ENCODE measurements around the gene PGBD4. TPM values are rescaled to one million over a fixed set of nuclear protein-coding genes. Genes with fewer than 3 reads are reported as not detected.

The PGBD4 gene
- polyA plus RNA-seq, 1 experiment = 0.77 TPM

DNA sequence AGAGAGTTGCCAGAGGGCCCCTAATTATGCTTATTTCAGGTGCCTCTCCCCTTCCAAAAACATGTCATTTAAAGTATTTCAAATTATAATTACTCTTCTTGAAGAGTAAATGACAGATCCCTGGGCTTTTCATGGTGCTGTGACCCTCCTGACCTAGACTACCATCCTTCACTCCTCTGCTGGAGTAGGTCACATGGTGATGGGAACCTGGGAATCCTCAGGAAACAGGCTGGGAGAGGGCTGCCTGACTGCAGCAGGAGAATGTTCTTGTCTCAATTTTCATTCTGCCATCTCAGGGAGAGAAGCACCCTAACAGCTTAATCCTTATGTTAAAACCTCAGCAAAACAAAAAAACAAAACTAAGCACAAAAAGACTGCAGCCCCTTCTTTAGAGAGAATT, 24.6 kb downstream of the PGBD4 start:
- TF ChIP-seq, protein P1, sequence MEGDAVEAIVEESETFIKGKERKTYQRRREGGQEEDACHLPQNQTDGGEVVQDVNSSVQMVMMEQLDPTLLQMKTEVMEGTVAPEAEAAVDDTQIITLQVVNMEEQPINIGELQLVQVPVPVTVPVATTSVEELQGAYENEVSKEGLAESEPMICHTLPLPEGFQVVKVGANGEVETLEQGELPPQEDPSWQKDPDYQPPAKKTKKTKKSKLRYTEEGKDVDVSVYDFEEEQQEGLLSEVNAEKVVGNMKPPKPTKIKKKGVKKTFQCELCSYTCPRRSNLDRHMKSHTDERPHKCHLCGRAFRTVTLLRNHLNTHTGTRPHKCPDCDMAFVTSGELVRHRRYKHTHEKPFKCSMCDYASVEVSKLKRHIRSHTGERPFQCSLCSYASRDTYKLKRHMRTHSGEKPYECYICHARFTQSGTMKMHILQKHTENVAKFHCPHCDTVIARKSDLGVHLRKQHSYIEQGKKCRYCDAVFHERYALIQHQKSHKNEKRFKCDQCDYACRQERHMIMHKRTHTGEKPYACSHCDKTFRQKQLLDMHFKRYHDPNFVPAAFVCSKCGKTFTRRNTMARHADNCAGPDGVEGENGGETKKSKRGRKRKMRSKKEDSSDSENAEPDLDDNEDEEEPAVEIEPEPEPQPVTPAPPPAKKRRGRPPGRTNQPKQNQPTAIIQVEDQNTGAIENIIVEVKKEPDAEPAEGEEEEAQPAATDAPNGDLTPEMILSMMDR (IDR thresholded peaks at IDR 0.05; ENCODE audit: insufficient read depth, low read depth, low read length) = no peak
- H3K36me3 ChIP-seq (ENCODE audit: control insufficient read depth, insufficient read depth, low read length) = no peaks in the 10 kb centered on the region
- POLR2A ChIA-PET = no interaction called here
- H3K4me3 ChIP-seq (ENCODE audit: low read depth, low read length) = no peak overlapping the region
- DNase-seq (ENCODE audit: low read depth) = no peak
- CTCF ChIA-PET = interaction anchor here (0.6 to 2.1 kb wide), 2 partner anchors 159 to 242 kb away, joined by 3 to 4 read pairs; no protein-coding TSS in a partner anchor
- H3K27me3 ChIP-seq (ENCODE audit: control insufficient read depth, insufficient read depth, low read length) = no peaks in the 10 kb centered on the region

DNA sequence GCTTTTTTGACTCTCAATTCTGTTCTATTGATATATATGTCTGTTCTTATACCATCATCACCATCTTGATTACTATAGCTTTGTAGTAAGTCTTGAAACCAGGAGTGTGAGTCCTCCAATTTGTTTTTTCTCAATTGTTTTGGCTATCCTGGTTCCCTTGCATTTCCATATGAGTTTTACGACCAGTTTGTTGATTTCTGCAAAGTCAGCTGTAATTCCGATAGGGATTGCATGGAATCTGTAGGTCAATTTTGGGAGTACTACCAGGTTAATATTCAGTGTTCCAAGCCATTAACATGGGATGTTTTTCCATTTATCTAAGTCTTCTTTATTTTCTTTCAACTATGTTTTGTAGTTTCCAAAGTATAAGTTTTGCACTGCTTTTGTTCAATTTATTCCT, 27.0 kb downstream of the PGBD4 start:
- TF ChIP-seq, protein P1 (IDR thresholded peaks at IDR 0.05; ENCODE audit: insufficient read depth, low read depth, low read length) = no peak
- CTCF ChIA-PET = no interaction called here
- no peak overlapping the region for H3K4me3 ChIP-seq (ENCODE audit: low read depth, low read length)

DNA sequence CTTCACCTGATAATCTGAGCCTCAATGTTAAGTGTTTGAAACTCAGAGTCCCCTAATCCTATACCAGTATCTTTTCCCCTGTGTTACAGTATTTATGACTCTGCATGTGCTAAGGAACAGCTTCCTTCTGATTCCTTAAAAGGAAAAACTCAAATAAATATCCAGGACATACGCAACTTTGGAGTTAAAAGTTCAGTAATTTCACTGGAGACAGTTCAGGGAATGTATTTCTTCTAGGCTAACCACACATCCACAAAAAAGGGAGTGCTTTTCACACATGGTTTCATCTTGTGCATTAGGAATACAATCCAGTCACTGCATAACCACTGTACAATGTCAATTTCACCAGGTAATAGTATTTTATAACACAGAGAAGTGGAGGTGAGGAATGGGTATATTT, 31.0 kb downstream of the PGBD4 start:
- no peak for DNase-seq (ENCODE audit: low read depth)
- TF ChIP-seq, protein P1 (IDR thresholded peaks at IDR 0.05; ENCODE audit: insufficient read depth, low read depth, low read length) = no peak
- ChIA-PET CTCF (interaction anchor here (1.4 kb wide), 1 partner anchor 109 kb away, joined by 3 read pairs; no protein-coding TSS in a partner anchor), POLR2A (no interaction called here)
- no peaks in the 10 kb centered on the region for H3K27me3 ChIP-seq (ENCODE audit: control insufficient read depth, insufficient read depth, low read length)
- H3K36me3 ChIP-seq (ENCODE audit: control insufficient read depth, insufficient read depth, low read length) = no peaks in the 10 kb centered on the region
- H3K4me3 ChIP-seq (ENCODE audit: low read depth, low read length) = no peak overlapping the region

More for the DNA sequence above, 27.0 kb downstream of the PGBD4 start:
- POLR2A ChIA-PET = no interaction called here
- no peak for DNase-seq (ENCODE audit: low read depth)
- Histone ChIP-seq H3K27me3 (ENCODE audit: control insufficient read depth, insufficient read depth, low read length) (no peaks in the 10 kb centered on the region), H3K36me3 (ENCODE audit: control insufficient read depth, insufficient read depth, low read length) (no peaks in the 10 kb centered on the region)

DNA sequence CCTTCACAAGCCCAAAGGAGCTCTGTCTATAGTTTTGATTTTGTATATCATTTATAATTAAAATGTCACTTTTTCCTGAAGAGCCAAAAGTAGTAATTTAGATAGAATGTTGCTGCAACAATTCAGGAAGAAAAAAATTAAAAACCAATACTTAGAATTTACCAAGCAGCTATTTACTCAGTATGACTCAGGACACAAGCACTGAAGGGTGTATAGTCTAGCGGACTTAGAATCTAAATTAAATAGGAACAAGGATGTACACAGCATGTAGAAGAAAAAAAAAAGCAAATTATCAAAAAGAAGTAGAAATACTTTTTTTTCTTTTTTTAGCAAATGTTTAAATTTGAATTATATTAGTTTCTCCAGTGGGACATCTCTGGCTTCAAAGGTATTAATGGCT, 31.6 kb downstream of the PGBD4 start:
- Histone ChIP-seq H3K36me3 (ENCODE audit: control insufficient read depth, insufficient read depth, low read length) (no peaks in the 10 kb centered on the region), H3K27me3 (ENCODE audit: control insufficient read depth, insufficient read depth, low read length) (no peaks in the 10 kb centered on the region), H3K4me3 (ENCODE audit: low read depth, low read length) (no peak overlapping the region)
- DNase-seq (ENCODE audit: low read depth) = no peak
- ChIA-PET POLR2A (no interaction called here), CTCF (no interaction called here)
- TF ChIP-seq, protein P1 (IDR thresholded peaks at IDR 0.05; ENCODE audit: insufficient read depth, low read depth, low read length) = no peak

DNA sequence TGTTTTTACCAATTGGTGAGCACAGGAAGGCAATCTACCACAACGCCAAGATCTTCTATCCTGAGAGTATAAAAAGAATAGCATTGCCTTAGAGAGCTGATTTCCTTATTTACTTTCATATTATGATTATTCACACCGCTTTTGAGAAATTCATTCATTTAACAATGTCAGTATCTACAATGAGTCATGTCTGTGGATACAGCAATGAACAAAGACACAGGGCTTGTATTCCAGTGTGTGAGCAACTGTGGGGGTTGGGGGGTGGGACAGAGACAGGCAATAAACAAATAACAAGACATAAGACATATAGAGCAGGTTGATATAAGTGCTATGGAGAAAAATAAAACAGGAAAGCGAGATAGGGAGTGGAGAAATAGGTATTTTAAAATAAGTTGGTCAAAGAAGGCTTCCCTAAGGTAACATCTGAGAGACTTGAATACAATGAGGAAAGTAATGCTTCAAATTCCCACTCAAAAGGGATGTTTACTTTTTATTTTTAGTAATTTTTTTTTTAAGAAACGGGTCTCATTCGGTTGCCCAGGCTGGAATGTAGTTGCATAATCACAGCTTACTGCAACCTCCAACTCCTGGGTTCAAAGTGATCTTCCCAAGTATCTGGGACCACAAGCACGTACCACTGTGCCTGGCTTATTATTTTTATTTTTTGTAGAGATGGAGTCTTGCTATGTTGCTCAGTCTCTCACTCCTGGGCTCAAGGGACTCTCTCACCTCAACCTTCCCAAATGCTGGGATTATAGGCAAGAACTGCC, 45.7 kb downstream of the PGBD4 start:
- CTCF ChIA-PET = interaction anchor here (0.6 to 1.4 kb wide), 3 partner anchors 9 to 33 kb away, joined by 3 to 4 read pairs (median 4); no protein-coding TSS in a partner anchor
- DNase-seq (ENCODE audit: low read depth) = no peak
- Histone ChIP-seq H3K36me3 (ENCODE audit: control insufficient read depth, insufficient read depth, low read length) (peaks cover 2% of the 10 kb centered on the region), H3K4me3 (ENCODE audit: low read depth, low read length) (no peak overlapping the region), H3K27me3 (ENCODE audit: control insufficient read depth, insufficient read depth, low read length) (no peaks in the 10 kb centered on the region)
- POLR2A ChIA-PET = no interaction called here
- TF ChIP-seq, protein P1 (IDR thresholded peaks at IDR 0.05; ENCODE audit: insufficient read depth, low read depth, low read length) = no peak

All from BJ (cell line).